AG10803 (cell line): ENCODE measurements around the gene COA6.
A peak's percentile ranks its signal among the peaks of the same experiment; 100 is the strongest.

Source experiments
- DNase-seq: peaks from one replicate; pipeline ENCODE4 v3.0.0; 2010; ENCODE audit warnings: low read depth
- H3K4me3 ChIP-seq: 2 replicates; pipeline ENCODE4 v1.5.1; 2011; ENCODE audit warnings: mild to moderate bottlenecking, low read length, control low read depth
- TF ChIP-seq, protein P1 (sequence below): conservative IDR thresholded peaks from 2 replicates; pipeline ENCODE4 v1.5.1; 2011; ENCODE audit warnings: mild to moderate bottlenecking, low read length, control low read depth, inconsistent platforms

COA6 gene

DNA sequence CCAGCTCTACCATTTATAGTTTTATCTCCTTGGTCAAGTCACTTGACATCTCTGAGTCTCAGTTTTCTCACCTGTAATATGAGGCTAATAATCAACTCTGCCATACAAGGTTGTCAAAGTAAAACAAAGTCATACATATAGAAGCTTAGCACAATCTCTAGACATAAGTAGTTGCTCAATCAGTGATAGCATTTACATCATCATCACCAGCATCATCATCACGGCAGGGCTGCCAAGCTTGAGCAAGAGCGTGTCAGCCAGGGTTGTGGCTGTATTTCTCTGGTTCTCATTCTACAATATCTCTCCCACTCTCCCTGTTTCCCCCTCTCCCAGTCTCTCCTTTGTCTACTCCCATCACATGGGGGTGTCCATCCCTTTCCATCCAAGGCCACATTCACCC is 41.7 kb upstream of the COA6 start:
- H3K4me3 ChIP-seq: no peak overlapping the region
- TF ChIP-seq, protein P1, sequence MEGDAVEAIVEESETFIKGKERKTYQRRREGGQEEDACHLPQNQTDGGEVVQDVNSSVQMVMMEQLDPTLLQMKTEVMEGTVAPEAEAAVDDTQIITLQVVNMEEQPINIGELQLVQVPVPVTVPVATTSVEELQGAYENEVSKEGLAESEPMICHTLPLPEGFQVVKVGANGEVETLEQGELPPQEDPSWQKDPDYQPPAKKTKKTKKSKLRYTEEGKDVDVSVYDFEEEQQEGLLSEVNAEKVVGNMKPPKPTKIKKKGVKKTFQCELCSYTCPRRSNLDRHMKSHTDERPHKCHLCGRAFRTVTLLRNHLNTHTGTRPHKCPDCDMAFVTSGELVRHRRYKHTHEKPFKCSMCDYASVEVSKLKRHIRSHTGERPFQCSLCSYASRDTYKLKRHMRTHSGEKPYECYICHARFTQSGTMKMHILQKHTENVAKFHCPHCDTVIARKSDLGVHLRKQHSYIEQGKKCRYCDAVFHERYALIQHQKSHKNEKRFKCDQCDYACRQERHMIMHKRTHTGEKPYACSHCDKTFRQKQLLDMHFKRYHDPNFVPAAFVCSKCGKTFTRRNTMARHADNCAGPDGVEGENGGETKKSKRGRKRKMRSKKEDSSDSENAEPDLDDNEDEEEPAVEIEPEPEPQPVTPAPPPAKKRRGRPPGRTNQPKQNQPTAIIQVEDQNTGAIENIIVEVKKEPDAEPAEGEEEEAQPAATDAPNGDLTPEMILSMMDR: no peak
- peak; percentile 48 for DNase-seq

DNA sequence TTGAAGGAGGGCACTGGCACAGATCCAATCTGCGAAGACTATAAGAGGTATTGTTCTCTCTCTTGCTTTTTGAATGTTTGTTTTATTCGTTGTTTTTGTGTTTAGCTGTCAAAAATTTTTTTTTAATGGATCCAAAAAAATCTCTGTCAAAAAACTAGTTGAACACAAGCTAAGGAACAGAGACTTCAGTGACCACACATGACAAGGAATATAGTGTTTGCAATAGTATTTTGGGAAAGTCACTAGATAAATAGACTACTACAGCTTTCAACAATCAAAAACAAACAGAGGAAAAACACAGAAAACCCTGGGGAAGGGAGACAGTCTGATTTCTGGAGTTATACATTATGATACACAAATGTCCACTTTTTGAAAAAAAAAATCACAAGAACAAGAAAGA is 36.9 kb upstream of the COA6 start:
- DNase-seq: no peak
- no peak overlapping the region for H3K4me3 ChIP-seq
- TF ChIP-seq, protein P1: no peak

DNA sequence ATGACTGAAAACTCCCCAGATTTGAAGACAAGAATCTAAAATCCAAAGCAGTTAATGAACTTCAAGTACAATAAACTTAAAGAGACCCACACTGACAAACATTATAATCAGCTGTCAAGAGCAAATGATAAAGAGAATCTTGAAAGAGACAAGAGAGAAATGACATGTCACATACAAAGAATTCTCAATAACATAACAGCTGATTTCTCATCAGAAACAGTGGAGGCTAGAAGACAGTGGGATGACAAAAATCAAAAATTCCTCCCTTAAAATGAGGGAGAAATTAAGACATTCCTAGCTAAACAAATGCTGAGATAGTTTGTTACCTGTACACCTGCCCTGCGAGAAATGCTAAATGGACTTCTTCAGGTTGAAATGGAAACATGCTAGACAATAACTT is 36.0 kb upstream of the COA6 start:
- no peak overlapping the region for H3K4me3 ChIP-seq
- TF ChIP-seq, protein P1: no peak
- DNase-seq: no peak

DNA sequence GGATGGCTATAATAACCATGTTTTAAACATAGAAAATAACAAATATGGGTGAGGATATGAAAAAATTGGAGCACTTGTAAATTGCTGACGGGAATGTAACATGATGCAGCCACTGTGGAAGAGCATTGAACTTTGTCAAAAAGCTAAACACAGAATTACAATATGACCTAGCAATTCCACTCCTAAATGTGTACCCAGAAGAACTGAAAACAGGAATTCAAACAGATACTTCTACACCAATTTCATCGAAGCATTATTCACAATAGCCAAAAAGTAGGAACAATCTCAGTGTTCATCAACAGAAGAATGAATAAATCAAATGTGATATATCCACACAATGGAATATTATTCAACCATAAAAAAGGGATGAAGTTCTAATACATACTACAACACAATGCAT is 32.7 kb upstream of the COA6 start:
- H3K4me3 ChIP-seq: no peak overlapping the region
- TF ChIP-seq, protein P1: no peak
- no peak for DNase-seq

DNA sequence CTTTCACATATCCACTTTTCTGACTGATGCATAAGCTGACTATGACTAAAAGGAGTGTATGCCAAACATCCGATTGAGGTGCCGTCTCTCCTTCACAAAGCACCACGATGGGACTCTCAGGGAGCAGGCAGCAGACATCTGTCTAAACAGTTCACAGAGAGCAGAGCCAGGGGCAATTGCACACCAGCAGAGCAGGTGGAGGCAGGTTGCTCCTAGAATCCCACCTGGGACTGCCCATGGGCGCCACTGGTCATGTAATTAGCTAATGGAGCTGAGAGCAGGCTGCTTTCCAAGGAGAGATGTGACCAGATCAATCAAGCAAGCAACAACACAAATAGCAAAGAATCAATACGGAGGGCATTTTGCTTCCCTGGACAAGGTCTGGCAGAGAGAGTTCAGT is 30.5 kb upstream of the COA6 start:
- no peak overlapping the region for H3K4me3 ChIP-seq
- no peak for DNase-seq
- TF ChIP-seq, protein P1: no peak

DNA sequence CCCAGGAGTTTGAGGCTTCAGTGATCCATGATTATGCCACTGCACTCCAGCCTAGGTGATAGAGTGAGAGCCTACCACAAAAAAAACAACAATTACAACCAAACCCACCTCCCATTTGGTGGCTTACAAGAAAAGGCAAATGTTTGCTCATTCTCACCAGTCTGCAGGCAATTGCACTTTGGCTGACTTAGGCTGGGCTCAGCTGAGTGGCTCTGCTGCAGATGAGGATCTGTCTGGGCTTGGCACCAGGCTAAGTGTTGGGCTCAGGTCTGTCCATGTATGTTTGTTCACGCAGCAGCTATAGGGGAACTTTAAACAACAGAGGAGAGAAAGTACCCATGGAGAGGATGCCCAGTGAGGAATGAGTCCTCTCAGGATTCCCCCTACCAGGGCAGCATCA is 28.0 kb upstream of the COA6 start:
- TF ChIP-seq, protein P1: no peak
- H3K4me3 ChIP-seq: no peak overlapping the region
- no peak for DNase-seq

DNA sequence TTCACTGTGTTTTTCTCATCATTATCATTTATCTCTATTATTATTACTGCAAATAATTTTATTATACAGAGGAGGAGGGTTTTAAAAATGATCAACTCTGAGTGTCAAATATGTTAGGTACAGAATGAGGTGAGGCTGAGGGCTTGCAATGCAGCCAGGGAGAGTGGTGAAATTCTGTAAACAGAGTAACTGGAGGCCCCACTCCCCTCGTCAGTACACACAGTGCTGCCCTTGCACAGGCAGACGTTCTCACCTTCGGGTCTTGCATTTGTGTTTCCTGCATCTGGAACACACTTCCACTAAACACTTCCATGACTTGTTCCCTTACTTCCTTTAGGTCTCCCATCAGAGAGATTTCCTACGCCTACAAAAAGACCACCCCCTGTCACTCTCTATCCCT is 24.3 kb upstream of the COA6 start:
- H3K4me3 ChIP-seq: no peak overlapping the region
- no peak for DNase-seq
- TF ChIP-seq, protein P1: no peak
